Liver (tissue), 9 donors: ENCODE measurements around the gene TGM3. TPM values are rescaled to one million over a fixed set of nuclear protein-coding genes. Genes with fewer than 3 reads are reported as not detected.

Experiments used
- DNase-seq: peaks from one replicate; pipeline ENCODE4 v3.0.0-alpha.2; 2017; ENCODE audit warnings: low spot score
- H3K27ac ChIP-seq, 2 donors: one replicate each; pipeline ENCODE4 v1.7.0; 2013; ENCODE audit warnings: inconsistent platforms in 2 of 2, low read length in 2 of 2, control low read depth in 1 of 2, low read depth in 1 of 2, mild to moderate bottlenecking in 1 of 2
- H3K27me3 ChIP-seq, 4 donors: one replicate each; pipeline versions ENCODE4 v1.6.1 to v1.7.0; 2013; ENCODE audit warnings: low read length in 3 of 4, inconsistent platforms in 1 of 4, mild to moderate bottlenecking in 1 of 4, moderate library complexity in 1 of 4; ENCODE audit not compliant: control insufficient read depth in 4 of 4, insufficient read depth in 4 of 4
- H3K36me3 ChIP-seq, 4 donors: one replicate each; pipeline versions ENCODE4 v1.6.1 to v1.7.0; 2013; ENCODE audit warnings: low read length in 3 of 4, mild to moderate bottlenecking in 3 of 4, low read depth in 1 of 4, moderate library complexity in 1 of 4; ENCODE audit not compliant: control insufficient read depth in 4 of 4, insufficient read depth in 3 of 4
- H3K4me1 ChIP-seq, 4 donors: one replicate each; pipeline versions ENCODE4 v1.6.1 to v1.7.0; 2013; ENCODE audit warnings: low read length in 3 of 4, mild to moderate bottlenecking in 3 of 4, moderate library complexity in 1 of 4; ENCODE audit not compliant: control insufficient read depth in 4 of 4, insufficient read depth in 4 of 4
- H3K4me3 ChIP-seq, 3 donors: one replicate each; pipeline versions ENCODE4 v1.6.1 to v1.7.0; 2013; ENCODE audit warnings: low read length in 3 of 3, control low read depth in 1 of 3, low read depth in 1 of 3, mild to moderate bottlenecking in 1 of 3
- H3K9ac ChIP-seq, 2 donors: one replicate each; pipeline ENCODE4 v1.7.0; 2013; ENCODE audit warnings: low read length in 2 of 2, mild to moderate bottlenecking in 2 of 2, moderate library complexity in 2 of 2, control low read depth in 1 of 2, low read depth in 1 of 2
- H3K9me3 ChIP-seq, 4 donors: one replicate each; pipeline versions ENCODE4 v1.6.1 to v1.7.0; 2013; ENCODE audit warnings: low read length in 3 of 4; ENCODE audit not compliant: control insufficient read depth in 4 of 4
- ATF3 ChIP-seq: IDR thresholded peaks from 2 replicates; pipeline ENCODE4 v1.6.1; 2016; ENCODE audit warnings: antibody characterized with exemption
- CTCF ChIP-seq: fragments of 150-350 bp; IDR thresholded peaks from 2 replicates; pipeline ENCODE4 v1.5.1; 2017; ENCODE audit warnings: improper control_type of control experiment, low read depth, low read length; ENCODE audit not compliant: missing input control
- FOXA1 ChIP-seq: IDR thresholded peaks from 2 replicates; pipeline ENCODE4 v1.6.1; 2016; ENCODE audit warnings: antibody characterized with exemption
- FOXA2 ChIP-seq: IDR thresholded peaks from 2 replicates; pipeline ENCODE4 v1.6.1; 2016; ENCODE audit warnings: antibody characterized with exemption
- GABPA ChIP-seq, 2 donors: IDR thresholded peaks in 1 of 2; conservative IDR thresholded peaks in 1 of 2; 2 replicates each; pipeline ENCODE4 v1.6.1; 2016; ENCODE audit warnings: antibody characterized with exemption in 2 of 2, mild to moderate bottlenecking in 1 of 2, moderate library complexity in 1 of 2
- HNF4A ChIP-seq, 2 donors: conservative IDR thresholded peaks; 2 replicates each; pipeline ENCODE4 v1.6.1; 2016; ENCODE audit warnings: antibody characterized with exemption in 2 of 2, mild to moderate bottlenecking in 2 of 2
- JUND ChIP-seq, 2 donors: IDR thresholded peaks; 2 replicates each; pipeline ENCODE4 v1.6.1; 2016; ENCODE audit warnings: antibody characterized with exemption in 2 of 2
- NR2F2 ChIP-seq: IDR thresholded peaks from 2 replicates; pipeline ENCODE4 v1.6.1; 2016; ENCODE audit warnings: antibody characterized with exemption
- RAD21 ChIP-seq, 2 donors: IDR thresholded peaks; 2 replicates each; pipeline ENCODE4 v1.6.1; 2016; ENCODE audit warnings: antibody characterized with exemption in 2 of 2, mild to moderate bottlenecking in 2 of 2
- RXRA ChIP-seq, 2 donors: IDR thresholded peaks; 2 replicates each; pipeline ENCODE4 v1.6.1; 2017 to 2018; ENCODE audit warnings: antibody characterized with exemption in 2 of 2, mild to moderate bottlenecking in 1 of 2
- SP1 ChIP-seq: IDR thresholded peaks from 2 replicates; pipeline ENCODE4 v1.6.1; 2018; ENCODE audit warnings: antibody characterized with exemption, mild to moderate bottlenecking
- TAF1 ChIP-seq: conservative IDR thresholded peaks from 2 replicates; pipeline ENCODE4 v1.6.1; 2016; ENCODE audit warnings: antibody characterized with exemption, mild to moderate bottlenecking
- YY1 ChIP-seq: IDR thresholded peaks from 2 replicates; pipeline ENCODE4 v1.6.1; 2016; ENCODE audit warnings: antibody characterized with exemption, mild to moderate bottlenecking
- WGBS: extraction: QIAGEN DNeasy Blood & Tissue Kit; methylation state at CpG from one replicate; pipeline ENCODE4 v1.1.7; 2013; 5-methylcytosine and 5-hydroxymethylcytosine counted together
- polyA plus RNA-seq, 2 donors: library from polyadenylated mRNA; stranded (reverse) in 1 of 2; unstranded in 1 of 2; fragments of 200-250 nt in 1 of 2; fragments of >200 nt in 1 of 2; fragmentation: Nextera tagmentation in 1 of 2; extraction: Ambion mirVana in 1 of 2; gene quantifications; one replicate each; pipeline versions ENCODE4 v1.2.1 to v1.2.3, GENCODE V29; 2013 to 2015
- total RNA-seq, 2 donors: library from RNA; depleted of rRNA; stranded (reverse); fragments of >200 nt; gene quantifications; one replicate each; pipeline ENCODE4 v1.2.3, GENCODE V29; 2014
- TF ChIP-seq, protein P1 (sequence below): IDR thresholded peaks from 2 replicates; pipeline ENCODE4 v1.6.1; 2016; ENCODE audit warnings: antibody characterized with exemption
- donor health status: healthy.
- donor health status: healthy.
- donor health status: healthy.
- donor health status: healthy.
- donor health status: healthy.

Gene TGM3
- total and polyA plus RNA-seq, 4 donors = 0.05 to 0.28 (median 0.08) TPM; not detected in 1

- 73% methylated on average over 4 of the region's 4 CpGs for WGBS
- TF ChIP-seq RXRA (IDR thresholded peaks at IDR 0.05) = no peak
- TF ChIP-seq, protein P1, sequence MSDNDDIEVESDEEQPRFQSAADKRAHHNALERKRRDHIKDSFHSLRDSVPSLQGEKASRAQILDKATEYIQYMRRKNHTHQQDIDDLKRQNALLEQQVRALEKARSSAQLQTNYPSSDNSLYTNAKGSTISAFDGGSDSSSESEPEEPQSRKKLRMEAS = no peak
- TF ChIP-seq YY1 = no peak
- no peak for TF ChIP-seq FOXA1
- no peak for TF ChIP-seq SP1
- no peak for TF ChIP-seq TAF1
- no peak for TF ChIP-seq CTCF
- no peak for TF ChIP-seq FOXA2
- TF ChIP-seq ATF3 = no peak
- H3K27ac ChIP-seq = no peak overlapping the region
- no peak for DNase-seq
- peaks cover 0 to 3% (median 1%) of the 10 kb centered on the region in 4 donors for H3K9me3 ChIP-seq
- H3K4me3 ChIP-seq = no peak overlapping the region
- H3K9ac ChIP-seq = no peak overlapping the region
- H3K4me1 ChIP-seq = peaks cover 0 to 2% (median 0%) of the 10 kb centered on the region in 4 donors
- H3K36me3 ChIP-seq = no peaks in the 10 kb centered on the region
- H3K27me3 ChIP-seq = no peaks in the 10 kb centered on the region
These were observed 54.0 kb downstream of the TGM3 start for GRCh38 chr20:2349801-2350200.

GRCh38 chr20:2350606-2351005 is 54.8 kb downstream of the TGM3 start:
- no peak overlapping the region for H3K27ac ChIP-seq
- WGBS = 90% methylated on average over 5 of the region's 5 CpGs
- TF ChIP-seq FOXA2 = no peak
- TF ChIP-seq ATF3 = no peak
- TF ChIP-seq NR2F2 = no peak
- no peak for TF ChIP-seq RAD21 (IDR thresholded peaks at IDR 0.05)
- TF ChIP-seq HNF4A (conservative IDR thresholded peaks at IDR 0.05) = no peak
- H3K4me3 ChIP-seq = no peak overlapping the region
- H3K9ac ChIP-seq = no peak overlapping the region
- H3K27me3 ChIP-seq = no peaks in the 10 kb centered on the region
- H3K9me3 ChIP-seq = peaks cover 0 to 3% (median 1%) of the 10 kb centered on the region in 4 donors
- DNase-seq = no peak
- H3K36me3 ChIP-seq = no peaks in the 10 kb centered on the region
- H3K4me1 ChIP-seq = peaks cover 0 to 2% (median 0%) of the 10 kb centered on the region in 4 donors

GRCh38 chr20:2353231-2353630 is 57.4 kb downstream of the TGM3 start:
- TF ChIP-seq RXRA (IDR thresholded peaks at IDR 0.05) (no peak), JUND (IDR thresholded peaks at IDR 0.05) (no peak), GABPA (IDR thresholded peaks at IDR 0.05 in 1 of 2, conservative IDR thresholded peaks at IDR 0.05 in 1 of 2) (no peak), NR2F2 (no peak)
- 63% methylated on average over 3 of the region's 3 CpGs for WGBS
- no peaks in the 10 kb centered on the region for H3K27me3 ChIP-seq
- no peak overlapping the region for H3K9ac ChIP-seq
- no peaks in the 10 kb centered on the region for H3K36me3 ChIP-seq
- no peak for DNase-seq
- H3K4me1 ChIP-seq = peaks cover 0 to 2% (median 0%) of the 10 kb centered on the region in 4 donors
- no peaks in the 10 kb centered on the region for H3K9me3 ChIP-seq
- no peak overlapping the region for H3K27ac ChIP-seq
- no peak overlapping the region for H3K4me3 ChIP-seq
